Activated CD8-positive, alpha-beta memory T cell treated with anti-CD3 and anti-CD28 coated beads, Interleukin-2, amount 50 U/mL, for 4 hours (primary cell): ENCODE results near the gene SLN.

Experiments used
- DNase-seq: peaks from one replicate; pipeline ENCODE4 v3.0.0-alpha.2; 2020

Gene SLN

GRCh38 chr11:107719073-107719472 lies 7.2 kb upstream of the SLN start:
- no peak for DNase-seq

- DNase-seq = no peak
Observed at GRCh38 chr11:107716884-107717532, 5.2 kb upstream of the SLN start.

DNA sequence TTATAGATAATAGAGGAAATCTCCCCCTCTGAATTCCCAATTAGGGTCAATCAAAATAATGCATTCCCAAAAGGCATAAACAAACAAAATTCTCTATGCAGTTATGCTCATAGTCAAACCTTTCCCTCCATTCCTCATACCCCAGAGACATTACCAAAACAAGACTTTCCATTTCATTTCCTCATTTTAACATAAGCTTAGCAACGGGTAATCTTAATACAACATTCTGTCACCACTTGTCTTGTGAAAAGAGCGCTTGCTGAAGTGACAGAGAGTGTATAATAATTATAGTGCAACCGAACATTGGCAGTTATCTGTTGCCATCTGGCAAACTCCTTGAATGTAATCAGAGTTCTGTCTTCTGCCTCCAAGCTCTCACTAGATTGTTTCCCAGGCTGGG lies 1.2 kb upstream of the SLN start:
- no peak for DNase-seq

GRCh38 chr11:107710301-107710700 lies 1.6 kb downstream of the SLN start:
- DNase-seq = no peak

- no peak for DNase-seq
Observed at GRCh38 chr11:107708792-107709191, 3.1 kb downstream of the SLN start.

GRCh38 chr11:107707807-107708206 lies 4.0 kb downstream of the SLN start:
- DNase-seq = no peak

DNA sequence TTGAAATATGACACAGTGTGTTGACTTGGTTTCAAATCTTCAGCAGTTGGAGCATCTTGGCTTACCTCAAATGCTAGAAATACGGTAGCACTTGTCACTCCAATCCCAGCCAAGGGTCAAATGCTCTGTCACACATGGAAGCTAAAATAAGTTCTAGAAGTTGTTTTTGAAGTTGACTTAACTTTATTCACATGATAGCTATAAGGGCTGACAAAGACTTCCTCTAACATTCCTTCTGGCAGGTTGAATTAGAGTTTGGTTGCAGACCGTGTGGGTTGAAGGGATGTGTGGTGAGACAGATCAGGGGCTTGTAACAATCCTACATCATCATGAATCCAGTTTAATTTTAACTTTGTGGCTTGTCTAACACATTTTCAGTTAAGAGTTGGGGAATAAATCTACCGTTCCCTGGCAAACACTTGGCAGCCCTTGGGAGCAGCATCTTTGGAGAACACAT lies 4.6 kb downstream of the SLN start:
- DNase-seq = no peak

- DNase-seq = no peak
Observed at GRCh38 chr11:107706531-107706930, 5.3 kb downstream of the SLN start.

GRCh38 chr11:107705027-107705426 lies 6.8 kb downstream of the SLN start:
- no peak for DNase-seq

DNA sequence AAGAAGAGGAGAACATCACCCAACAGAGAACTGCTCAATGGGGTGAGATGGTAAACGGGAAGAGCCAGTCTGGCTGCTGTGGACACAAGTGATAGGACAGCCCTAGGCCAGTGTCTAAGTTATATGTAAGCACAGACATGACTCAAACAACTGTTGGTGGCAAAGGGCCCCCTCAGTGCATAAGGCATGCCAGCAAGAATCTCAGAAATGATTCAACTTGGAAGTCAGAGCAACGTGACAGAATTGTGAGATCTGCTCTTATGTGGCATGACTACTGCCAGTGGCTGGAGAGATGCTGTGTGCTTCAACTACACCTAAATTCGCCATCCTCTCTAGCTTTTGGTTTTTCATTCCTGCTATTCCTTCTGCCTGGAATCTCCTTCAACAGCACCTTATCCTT lies 7.4 kb downstream of the SLN start:
- DNase-seq = no peak

DNA sequence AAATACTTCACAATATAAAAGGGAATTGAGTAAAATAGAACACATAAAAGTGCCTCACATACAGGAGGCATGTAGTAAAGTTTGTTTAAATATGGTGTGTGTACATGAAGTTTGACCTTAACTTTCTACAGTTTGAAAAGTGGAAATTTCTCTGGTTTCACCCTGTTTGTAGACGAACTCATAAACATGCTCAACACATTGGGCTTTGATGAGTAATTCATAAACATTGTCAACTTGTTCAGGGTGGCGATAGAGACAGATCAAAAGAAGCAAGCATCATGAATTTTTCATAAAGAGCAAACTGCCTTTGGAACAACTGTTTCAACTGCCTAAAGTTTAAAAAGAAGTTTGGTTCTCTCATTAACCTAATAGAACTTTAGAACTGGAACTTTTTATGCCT lies 9.1 kb downstream of the SLN start:
- DNase-seq = no peak

DNA sequence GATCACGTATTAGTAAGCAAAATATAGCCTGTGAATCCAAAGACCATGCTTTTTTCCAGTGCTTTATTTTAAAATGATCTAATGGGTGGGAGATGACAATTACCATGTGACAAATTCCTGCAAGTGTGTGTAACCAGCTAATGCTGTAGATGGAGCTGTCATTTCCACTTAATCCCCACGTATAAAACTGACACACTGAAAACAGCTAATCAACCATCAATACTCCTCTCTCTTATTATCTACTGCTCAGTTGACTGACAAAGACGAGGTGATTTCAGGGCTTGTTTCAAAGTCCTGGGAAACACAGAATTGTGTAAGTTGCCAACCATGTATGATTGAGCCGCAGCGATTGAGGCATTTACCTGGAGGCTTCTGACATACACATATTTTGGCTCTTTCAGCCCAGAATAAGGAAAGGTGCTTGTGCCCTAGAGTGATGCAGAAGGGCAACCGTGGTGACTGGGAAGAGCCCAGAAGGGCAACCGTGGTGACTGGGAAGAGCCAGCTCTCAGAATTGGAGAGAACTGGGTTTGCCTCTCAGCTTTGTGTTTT lies 9.7 kb downstream of the SLN start:
- DNase-seq = no peak

- no peak for DNase-seq
Observed at GRCh38 chr11:107699371-107700285, 12.2 kb downstream of the SLN start.

DNA sequence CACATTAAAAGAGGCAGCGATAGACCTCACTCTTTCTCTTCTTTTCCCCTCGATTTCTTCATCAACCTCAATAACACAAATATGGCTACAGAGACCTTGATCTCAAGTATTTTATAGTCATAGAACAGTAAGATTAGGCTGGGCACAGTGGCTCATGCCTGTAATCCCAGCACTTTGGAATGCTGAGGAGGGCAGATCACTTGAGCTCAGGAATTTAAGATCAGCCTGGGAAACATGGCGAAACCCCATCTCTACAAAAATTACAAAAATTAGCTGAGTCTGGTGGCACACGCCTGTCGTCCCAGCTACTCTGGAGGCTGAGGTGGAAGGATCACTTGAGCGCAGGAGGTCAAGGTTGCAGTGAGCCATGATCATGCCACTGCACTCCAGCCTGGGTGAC lies 14.6 kb downstream of the SLN start:
- no peak for DNase-seq

GRCh38 chr11:107696140-107696539 lies 15.7 kb downstream of the SLN start:
- DNase-seq = no peak

DNA sequence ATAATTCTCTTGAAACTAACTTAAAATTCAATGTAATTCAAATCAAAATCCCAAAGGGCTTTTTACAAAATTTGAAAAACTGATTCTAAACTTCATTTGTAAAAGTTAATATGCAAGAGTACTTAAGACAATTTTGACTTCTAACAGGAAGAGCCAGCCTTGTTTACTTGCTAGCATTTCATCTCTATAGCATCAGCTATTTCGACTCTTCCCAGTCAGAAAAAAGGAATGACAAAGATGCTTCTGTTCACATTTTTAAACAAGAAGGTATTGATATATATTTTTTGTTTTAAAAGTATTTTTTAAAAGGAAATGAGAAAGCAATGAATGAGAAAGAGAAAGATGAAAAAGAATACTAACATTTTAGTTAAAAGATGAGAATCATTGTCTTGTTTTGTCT lies 16.4 kb downstream of the SLN start:
- no peak for DNase-seq

DNA sequence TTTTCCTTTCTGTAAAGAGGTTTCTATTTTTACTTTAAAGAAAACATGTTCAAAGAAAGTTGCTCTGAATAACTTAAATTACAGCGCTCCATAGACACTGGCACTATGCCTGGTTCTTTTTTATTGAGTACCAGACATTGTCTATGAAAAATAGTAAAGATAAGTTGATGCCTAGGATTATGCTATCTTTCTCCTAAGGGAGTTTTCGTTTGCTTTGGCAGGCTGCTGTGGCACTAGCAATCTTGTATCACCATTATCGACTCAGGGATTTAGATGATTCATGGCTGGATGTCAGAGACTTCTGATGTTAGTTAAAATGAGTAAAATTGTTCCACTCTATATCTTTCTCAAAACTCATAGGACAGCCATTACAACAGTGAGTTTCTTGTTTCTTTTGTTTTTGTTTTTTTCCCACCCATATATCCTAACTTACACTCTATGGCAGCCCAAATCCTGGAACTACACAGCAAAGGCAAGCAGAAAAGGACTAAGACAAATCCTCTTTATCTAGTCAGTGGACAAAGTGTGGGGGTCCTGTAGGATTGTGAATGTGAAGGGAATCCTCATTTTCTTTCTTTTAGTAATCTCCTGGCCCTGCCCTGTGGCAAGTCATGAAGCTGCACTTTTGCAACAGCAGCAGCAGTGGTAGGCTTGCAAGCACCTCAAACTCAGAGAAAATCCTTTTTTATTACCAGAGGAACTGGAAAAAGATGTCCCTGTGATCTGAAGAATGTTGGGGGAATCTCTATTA lies 20.7 kb downstream of the SLN start:
- DNase-seq = no peak

DNA sequence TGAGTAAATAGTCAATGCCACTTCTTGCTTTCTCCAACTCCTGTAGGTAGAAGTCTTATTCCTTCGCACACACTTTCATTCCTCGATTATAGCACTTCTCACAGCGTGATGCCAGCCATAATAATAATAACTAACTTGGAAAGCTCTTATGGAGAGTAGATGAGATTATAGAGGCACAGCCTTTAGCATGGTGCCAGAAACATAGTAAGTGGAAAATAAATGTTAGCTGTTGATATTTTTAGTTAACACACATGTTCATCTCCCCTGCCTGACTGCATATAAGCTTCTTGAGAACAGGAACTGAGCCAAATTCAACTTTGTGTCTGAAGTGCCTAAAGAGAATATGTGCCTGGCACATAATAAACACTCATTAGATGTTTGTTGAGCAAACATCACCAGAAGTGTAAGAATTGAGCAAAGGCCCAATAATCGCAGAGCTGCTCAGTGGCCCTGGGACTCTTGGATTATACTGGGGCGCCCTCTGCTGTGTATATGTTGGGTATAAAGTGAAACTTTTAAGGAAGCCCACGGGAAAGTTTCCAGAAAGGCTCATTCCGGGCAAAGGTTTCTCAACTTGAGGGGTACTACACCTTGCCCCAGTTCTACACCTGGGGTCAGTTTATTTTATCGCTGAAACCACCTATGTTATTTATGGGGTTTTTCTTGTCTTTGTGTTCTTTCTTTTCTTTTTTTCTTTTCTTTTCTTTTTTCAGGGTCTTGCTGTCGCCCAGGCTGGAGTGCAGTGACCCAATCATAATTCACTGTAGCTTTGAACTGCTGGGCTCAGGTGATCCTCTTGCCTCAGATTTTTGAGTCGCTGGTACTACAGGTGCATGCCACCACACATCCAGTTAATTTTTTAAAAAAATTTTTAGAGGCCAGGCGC lies 22.3 kb downstream of the SLN start:
- peak; percentile 47 for DNase-seq

DNA sequence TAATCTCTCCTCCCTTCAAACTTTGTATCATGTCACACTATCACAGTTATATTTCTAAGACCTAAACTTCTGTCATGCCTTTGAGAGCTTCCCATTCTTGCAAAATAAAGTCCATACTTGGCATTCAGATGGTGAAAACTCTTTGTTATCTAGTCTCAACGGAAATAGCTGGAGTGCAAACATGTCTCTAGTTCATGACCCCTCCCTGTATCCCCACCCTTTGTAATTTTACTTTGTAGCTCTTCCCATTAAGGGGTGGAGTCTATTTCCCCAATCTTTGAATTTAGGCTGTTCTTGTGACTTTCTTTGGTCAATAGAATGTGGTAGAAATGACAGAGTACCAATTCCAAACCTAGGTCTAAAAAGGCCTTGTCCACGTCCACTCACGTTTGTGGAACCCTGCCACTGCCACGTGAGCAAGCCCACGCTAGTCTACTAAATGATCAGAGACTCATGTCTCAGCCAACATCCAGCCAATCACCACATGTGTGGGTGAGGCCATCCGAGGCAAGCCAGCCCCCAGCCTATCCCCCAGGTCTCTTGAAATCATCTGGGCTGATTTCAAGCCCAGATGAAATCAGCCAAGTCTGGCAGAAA lies 23.4 kb downstream of the SLN start:
- DNase-seq = no peak

- no peak for DNase-seq
Observed at GRCh38 chr11:107683807-107684206, 28.0 kb downstream of the SLN start.

GRCh38 chr11:107683061-107683460 lies 28.8 kb downstream of the SLN start:
- DNase-seq = no peak

DNA sequence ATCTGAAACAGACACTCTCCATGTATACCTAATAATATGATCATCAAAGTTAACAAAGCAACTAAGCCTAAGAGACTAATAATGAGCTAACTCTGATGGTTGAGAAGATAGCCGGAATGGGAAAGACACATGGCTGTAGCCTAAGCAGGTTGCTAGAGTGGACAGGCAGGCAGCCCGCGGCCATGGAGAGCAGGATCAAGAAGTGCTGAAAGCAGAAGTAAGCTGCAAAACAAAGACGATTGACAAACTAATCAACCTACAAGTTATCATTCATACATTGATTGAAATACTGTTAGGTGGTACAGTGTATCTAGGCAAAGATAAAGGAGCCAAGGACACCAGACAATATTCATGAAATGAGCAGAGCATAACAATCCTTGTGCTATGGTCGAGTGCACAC lies 29.3 kb downstream of the SLN start:
- DNase-seq = no peak
